Hepatocyte (in vitro differentiated cells): ENCODE data around the gene MACROD2. TPM values are rescaled to one million over a fixed set of nuclear protein-coding genes. Genes with fewer than 3 reads are reported as not detected.
"Not testable (repeated sequence)": the region's sequence is repeated elsewhere in the genome, so short reads cannot be mapped to it uniquely, and the experiment has no call there.

Experiments used
- DNase-seq: peaks from one replicate; pipeline ENCODE4 v3.0.0-alpha.2; 2016; ENCODE audit warnings: low spot score
- H2AFZ ChIP-seq: fragments of 200-600 bp; sonication (generic); 2 replicates; pipeline ENCODE4 v1.6.0; 2016; ENCODE audit warnings: antibody characterized with exemption, mild to moderate bottlenecking
- H3K27ac ChIP-seq: fragments of 200-600 bp; sonication (generic); 2 replicates; pipeline ENCODE4 v1.5.1; 2016; ENCODE audit warnings: mild to moderate bottlenecking
- H3K27me3 ChIP-seq: fragments of 200-600 bp; sonication (generic); 2 replicates; pipeline ENCODE4 v1.6.1; 2016
- H3K36me3 ChIP-seq: fragments of 200-600 bp; sonication (generic); replicated peaks from 2 replicates; pipeline ENCODE4 v1.5.1; 2016; ENCODE audit warnings: low read depth; ENCODE audit not compliant: insufficient read depth
- H3K4me1 ChIP-seq: fragments of 200-600 bp; sonication (generic); 2 replicates; pipeline ENCODE4 v1.5.1; 2016; ENCODE audit warnings: mild to moderate bottlenecking, moderate library complexity; ENCODE audit not compliant: insufficient read depth
- H3K4me2 ChIP-seq: fragments of 200-600 bp; sonication (generic); 2 replicates; pipeline ENCODE4 v1.6.0; 2016
- H3K4me3 ChIP-seq: fragments of 200-600 bp; sonication (generic); 2 replicates; pipeline ENCODE4 v1.5.1; 2016; ENCODE audit warnings: mild to moderate bottlenecking
- H3K79me2 ChIP-seq: fragments of 200-600 bp; sonication (generic); 2 replicates; pipeline ENCODE4 v1.6.0; 2017; ENCODE audit warnings: mild to moderate bottlenecking
- H3K9me2 ChIP-seq: fragments of 200-600 bp; sonication (generic); replicated peaks from 2 replicates; pipeline ENCODE4 v1.6.0; 2017; ENCODE audit warnings: mild to moderate bottlenecking; ENCODE audit not compliant: insufficient read depth
- H3K9me3 ChIP-seq: fragments of 200-600 bp; sonication (generic); 2 replicates; pipeline ENCODE4 v1.5.1; 2016; ENCODE audit warnings: low read depth, mild to moderate bottlenecking
- H4K20me1 ChIP-seq: fragments of 200-600 bp; sonication (generic); 2 replicates; pipeline ENCODE4 v1.6.0; 2016; ENCODE audit warnings: mild to moderate bottlenecking; ENCODE audit not compliant: insufficient read depth, poor library complexity, severe bottlenecking
- CTCF ChIP-seq: fragments of 200-600 bp; sonication (generic); IDR thresholded peaks from 2 replicates; pipeline ENCODE4 v1.5.1; 2016; ENCODE audit warnings: antibody characterized with exemption, mild to moderate bottlenecking; ENCODE audit not compliant: poor library complexity
- EZH2 ChIP-seq: fragments of 200-600 bp; sonication (generic); IDR thresholded peaks from 2 replicates; pipeline ENCODE4 v1.6.1; 2016; ENCODE audit warnings: antibody characterized with exemption, mild to moderate bottlenecking, borderline replicate concordance
- EZH2phosphoT487 ChIP-seq: fragments of 200-600 bp; sonication (generic); IDR thresholded peaks from one replicate; pipeline ENCODE4 v1.6.1; 2018; ENCODE audit warnings: antibody characterized with exemption, mild to moderate bottlenecking, low read depth, moderate library complexity; ENCODE audit not compliant: unreplicated experiment, severe bottlenecking
- WGBS: methylation state at CpG from one replicate; pipeline ENCODE4 v1.1.6; 2016; ENCODE audit warnings: low lambda C conversion rate; ENCODE audit errors: missing lambda C conversion rate; 5-methylcytosine and 5-hydroxymethylcytosine counted together
- polyA plus RNA-seq: library from polyadenylated mRNA; unstranded; fragments of >200 nt; fragmentation: Nextera tagmentation; extraction: Ambion mirVana; gene quantifications from 2 replicates; pipeline ENCODE4 v1.2.1, GENCODE V29; 2016
- total RNA-seq: library from RNA; depleted of rRNA; stranded (reverse); fragments of >200 nt; gene quantifications from 2 replicates; pipeline ENCODE4 v1.2.3, GENCODE V29; 2014

The MACROD2 gene
- total and polyA plus RNA-seq, 2 experiments from 2014 or later = 2.4 to 3.1 TPM

- TF ChIP-seq EZH2phosphoT487 (no peak), CTCF (no peak), EZH2 (no peak)
- H3K4me1 ChIP-seq = no peaks in the 10 kb centered on the region
- H3K9me3 ChIP-seq = no peaks in the 10 kb centered on the region
- no peak overlapping the region for H3K4me2 ChIP-seq
- H3K36me3 ChIP-seq = no peaks in the 10 kb centered on the region
- no peaks in the 10 kb centered on the region for H3K79me2 ChIP-seq
- WGBS = 94% methylated on average over 4 of the region's 4 CpGs
- no peak overlapping the region for H3K27ac ChIP-seq
- no peaks in the 10 kb centered on the region for H3K9me2 ChIP-seq
- DNase-seq = no peak
- no peaks in the 10 kb centered on the region for H4K20me1 ChIP-seq
- no peak overlapping the region for H3K4me3 ChIP-seq
- no peaks in the 10 kb centered on the region for H3K27me3 ChIP-seq
- no peak overlapping the region for H2AFZ ChIP-seq
These were observed 456.1 kb downstream of the MACROD2 start for GRCh38 chr20:14451458-14451857.

GRCh38 chr20:14453259-14453658 lies 457.9 kb downstream of the MACROD2 start:
- no peaks in the 10 kb centered on the region for H3K27me3 ChIP-seq
- H3K79me2 ChIP-seq = no peaks in the 10 kb centered on the region
- no peak overlapping the region for H3K4me2 ChIP-seq
- DNase-seq = no peak
- no peaks in the 10 kb centered on the region for H3K9me3 ChIP-seq
- H3K9me2 ChIP-seq = no peaks in the 10 kb centered on the region
- H3K27ac ChIP-seq = no peak overlapping the region
- no peak overlapping the region for H2AFZ ChIP-seq
- no peaks in the 10 kb centered on the region for H3K36me3 ChIP-seq
- 64% methylated on average over 3 of the region's 3 CpGs for WGBS
- H4K20me1 ChIP-seq = no peaks in the 10 kb centered on the region
- no peak overlapping the region for H3K4me3 ChIP-seq
- no peaks in the 10 kb centered on the region for H3K4me1 ChIP-seq
- no peak for TF ChIP-seq CTCF
- TF ChIP-seq EZH2 = no peak
- TF ChIP-seq EZH2phosphoT487 = no peak

- Histone ChIP-seq H3K36me3 (no peaks in the 10 kb centered on the region), H3K79me2 (no peaks in the 10 kb centered on the region), H3K4me1 (no peaks in the 10 kb centered on the region), H3K4me3 (no peak overlapping the region), H2AFZ (no peak overlapping the region), H3K9me2 (no peaks in the 10 kb centered on the region), H3K27ac (no peak overlapping the region), H4K20me1 (no peaks in the 10 kb centered on the region), H3K9me3 (no peaks in the 10 kb centered on the region), H3K4me2 (no peak overlapping the region), H3K27me3 (no peaks in the 10 kb centered on the region)
- WGBS = 48% methylated on average over 1 of the region's 1 CpG
- no peak for DNase-seq
- no peak for TF ChIP-seq CTCF
- no peak for TF ChIP-seq EZH2phosphoT487
- no peak for TF ChIP-seq EZH2
These were observed 459.0 kb downstream of the MACROD2 start for GRCh38 chr20:14454296-14454695.

GRCh38 chr20:14467104-14467827 lies 471.9 kb downstream of the MACROD2 start:
- not testable (repeated sequence) for H3K27ac ChIP-seq, H3K4me2 ChIP-seq, DNase-seq, H4K20me1 ChIP-seq, H3K79me2 ChIP-seq, H3K9me2 ChIP-seq, H3K27me3 ChIP-seq, H3K9me3 ChIP-seq, H3K36me3 ChIP-seq, H3K4me3 ChIP-seq, H2AFZ ChIP-seq, H3K4me1 ChIP-seq
- WGBS = 86% methylated on average over 17 of the region's 17 CpGs
